IMR-90 (cell line): Measurements from ENCODE around the gene BRAT1.

ENCODE experiments used
- CTCF ChIP-seq: conservative IDR thresholded peaks from 2 replicates; pipeline ENCODE4 v1.5.1; 2012; ENCODE audit warnings: mild to moderate bottlenecking, low read depth, low read length, improper control_type of control experiment
- FOS ChIP-seq: fragments of 150-350 bp; IDR thresholded peaks from 2 replicates; pipeline ENCODE4 v1.6.1; 2016; ENCODE audit warnings: low read depth, low read length

- TF ChIP-seq CTCF (no peak), FOS (no peak)
Measured at GRCh38 chr7:2601907-2602306, 46.6 kb upstream of the BRAT1 start.
